Measurements from ENCODE around the gene THSD8. TPM values are rescaled to one million over a fixed set of nuclear protein-coding genes. Genes with fewer than 3 reads are reported as not detected.

Gene THSD8
- total RNA-seq, 1 donor from 2014 or later: not detected

- Histone ChIP-seq H3K36me3 (ENCODE audit: control insufficient read depth, insufficient read depth, low read length) (no peaks in the 10 kb centered on the region), H3K4me3 (ENCODE audit: low read depth, low read length) (peak overlapping the region; percentile 23), H3K27me3 (ENCODE audit: control insufficient read depth, insufficient read depth, low read length) (no peaks in the 10 kb centered on the region)
- TF ChIP-seq, protein P1, sequence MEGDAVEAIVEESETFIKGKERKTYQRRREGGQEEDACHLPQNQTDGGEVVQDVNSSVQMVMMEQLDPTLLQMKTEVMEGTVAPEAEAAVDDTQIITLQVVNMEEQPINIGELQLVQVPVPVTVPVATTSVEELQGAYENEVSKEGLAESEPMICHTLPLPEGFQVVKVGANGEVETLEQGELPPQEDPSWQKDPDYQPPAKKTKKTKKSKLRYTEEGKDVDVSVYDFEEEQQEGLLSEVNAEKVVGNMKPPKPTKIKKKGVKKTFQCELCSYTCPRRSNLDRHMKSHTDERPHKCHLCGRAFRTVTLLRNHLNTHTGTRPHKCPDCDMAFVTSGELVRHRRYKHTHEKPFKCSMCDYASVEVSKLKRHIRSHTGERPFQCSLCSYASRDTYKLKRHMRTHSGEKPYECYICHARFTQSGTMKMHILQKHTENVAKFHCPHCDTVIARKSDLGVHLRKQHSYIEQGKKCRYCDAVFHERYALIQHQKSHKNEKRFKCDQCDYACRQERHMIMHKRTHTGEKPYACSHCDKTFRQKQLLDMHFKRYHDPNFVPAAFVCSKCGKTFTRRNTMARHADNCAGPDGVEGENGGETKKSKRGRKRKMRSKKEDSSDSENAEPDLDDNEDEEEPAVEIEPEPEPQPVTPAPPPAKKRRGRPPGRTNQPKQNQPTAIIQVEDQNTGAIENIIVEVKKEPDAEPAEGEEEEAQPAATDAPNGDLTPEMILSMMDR (IDR thresholded peaks at IDR 0.05; ENCODE audit: insufficient read depth, low read length, poor library complexity, severe bottlenecking): no peak
- DNase-seq (ENCODE audit: low read depth): no peak
Observed at GRCh38 chr19:12789098-12789903, 12.6 kb upstream of the THSD8 start.

- H3K4me3 ChIP-seq (ENCODE audit: low read depth, low read length): peak overlapping the region; percentile 23
- H3K27me3 ChIP-seq (ENCODE audit: control insufficient read depth, insufficient read depth, low read length): no peaks in the 10 kb centered on the region
- TF ChIP-seq, protein P1 (IDR thresholded peaks at IDR 0.05; ENCODE audit: insufficient read depth, low read length, poor library complexity, severe bottlenecking): no peak
- H3K36me3 ChIP-seq (ENCODE audit: control insufficient read depth, insufficient read depth, low read length): no peaks in the 10 kb centered on the region
- DNase-seq (ENCODE audit: low read depth): no peak
Observed at GRCh38 chr19:12789904-12790619, 11.8 kb upstream of the THSD8 start.

DNA sequence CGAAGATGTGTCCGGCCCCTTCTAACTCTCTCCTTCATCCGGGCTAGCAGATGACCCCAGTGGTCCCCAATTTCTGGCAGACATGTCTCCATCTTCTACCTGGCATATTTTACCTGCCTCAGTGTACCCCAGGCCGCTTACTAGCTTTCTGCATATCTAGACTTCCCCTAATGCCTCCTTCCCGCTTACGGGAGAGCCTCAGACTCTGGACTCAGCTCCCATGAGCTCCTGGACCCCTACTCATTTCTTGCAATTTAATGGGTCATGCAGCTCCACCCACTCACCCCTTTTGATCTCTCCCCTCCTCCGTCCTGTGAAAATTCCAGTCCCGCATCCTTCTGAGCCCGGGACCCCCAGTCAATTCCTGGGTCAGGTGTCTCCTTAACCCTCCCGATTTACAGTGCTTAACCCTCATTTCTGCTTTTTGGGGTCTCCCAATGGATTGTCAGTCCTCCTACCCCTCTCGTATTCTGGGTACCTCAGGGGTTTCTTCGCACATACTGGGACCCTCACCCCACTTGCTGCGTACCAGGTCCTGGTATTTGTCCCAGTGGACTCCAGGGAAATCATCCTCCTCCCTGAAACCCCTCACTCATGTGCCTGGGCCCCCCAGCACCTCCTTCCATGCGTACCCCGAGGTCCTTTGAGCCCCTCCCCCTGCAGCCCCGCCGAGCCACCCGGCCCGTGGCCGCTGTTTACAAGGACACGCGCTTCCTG lies 11.1 kb upstream of the THSD8 start:
- Histone ChIP-seq H3K36me3 (ENCODE audit: control insufficient read depth, insufficient read depth, low read length) (no peaks in the 10 kb centered on the region), H3K27me3 (ENCODE audit: control insufficient read depth, insufficient read depth, low read length) (no peaks in the 10 kb centered on the region), H3K4me3 (ENCODE audit: low read depth, low read length) (peak overlapping the region; percentile 96)
- TF ChIP-seq, protein P1 (IDR thresholded peaks at IDR 0.05; ENCODE audit: insufficient read depth, low read length, poor library complexity, severe bottlenecking): no peak
- DNase-seq (ENCODE audit: low read depth): no peak

DNA sequence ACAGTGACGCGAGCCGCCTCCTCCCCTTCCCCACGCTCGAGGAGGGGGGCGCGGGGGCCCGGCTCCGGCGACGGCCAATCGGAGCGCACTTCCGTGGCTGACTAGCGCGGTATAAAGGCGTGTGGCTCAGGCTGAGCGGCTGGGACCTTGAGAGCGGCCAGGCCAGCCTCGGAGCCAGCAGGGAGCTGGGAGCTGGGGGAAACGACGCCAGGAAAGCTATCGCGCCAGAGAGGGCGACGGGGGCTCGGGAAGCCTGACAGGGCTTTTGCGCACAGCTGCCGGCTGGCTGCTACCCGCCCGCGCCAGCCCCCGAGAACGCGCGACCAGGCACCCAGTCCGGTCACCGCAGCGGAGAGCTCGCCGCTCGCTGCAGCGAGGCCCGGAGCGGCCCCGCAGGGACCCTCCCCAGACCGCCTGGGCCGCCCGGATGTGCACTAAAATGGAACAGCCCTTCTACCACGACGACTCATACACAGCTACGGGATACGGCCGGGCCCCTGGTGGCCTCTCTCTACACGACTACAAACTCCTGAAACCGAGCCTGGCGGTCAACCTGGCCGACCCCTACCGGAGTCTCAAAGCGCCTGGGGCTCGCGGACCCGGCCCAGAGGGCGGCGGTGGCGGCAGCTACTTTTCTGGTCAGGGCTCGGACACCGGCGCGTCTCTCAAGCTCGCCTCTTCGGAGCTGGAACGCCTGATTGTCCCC lies 10.4 kb upstream of the THSD8 start, which contains the start of gene JUNB:
JUNB (plus strand) TSS at position 142 of the 706 bp plus-strand sequence; CDS start at position 428, 286 bp downstream.
- TF ChIP-seq, protein P1 (IDR thresholded peaks at IDR 0.05; ENCODE audit: insufficient read depth, low read length, poor library complexity, severe bottlenecking): no peak
- DNase-seq (ENCODE audit: low read depth): no peak
- Histone ChIP-seq H3K36me3 (ENCODE audit: control insufficient read depth, insufficient read depth, low read length) (no peaks in the 10 kb centered on the region), H3K4me3 (ENCODE audit: low read depth, low read length) (peak within 1 kb of the TSS; percentile 96), H3K27me3 (ENCODE audit: control insufficient read depth, insufficient read depth, low read length) (no peaks in the 10 kb centered on the region)

- TF ChIP-seq, protein P1 (IDR thresholded peaks at IDR 0.05; ENCODE audit: insufficient read depth, low read length, poor library complexity, severe bottlenecking): no peak
- no peaks in the 10 kb centered on the region for H3K36me3 ChIP-seq (ENCODE audit: control insufficient read depth, insufficient read depth, low read length)
- peak overlapping the region; percentile 96 for H3K4me3 ChIP-seq (ENCODE audit: low read depth, low read length)
- DNase-seq (ENCODE audit: low read depth): no peak
- no peaks in the 10 kb centered on the region for H3K27me3 ChIP-seq (ENCODE audit: control insufficient read depth, insufficient read depth, low read length)
Observed at GRCh38 chr19:12792051-12792852, 9.6 kb upstream of the THSD8 start.
